ENCODE data around the gene A2M. TPM values are rescaled to one million over a fixed set of nuclear protein-coding genes. Genes with fewer than 3 reads are reported as not detected.

Gene A2M
- polyA plus RNA-seq, 2 of the 4 experiments (the other 2 are of a cell fraction): not detected

- H3K4me1 ChIP-seq: no peaks in the 10 kb centered on the region
- no peak overlapping the region for H3K27ac ChIP-seq
- H3K4me3 ChIP-seq: no peak overlapping the region
- TF ChIP-seq PHF8 (IDR thresholded peaks at IDR 0.05; ENCODE audit: borderline replicate concordance, low read depth) (no peak), USF2 (IDR thresholded peaks at IDR 0.05) (no peak), RNF2 (IDR thresholded peaks at IDR 0.05; ENCODE audit: borderline replicate concordance, low read depth) (no peak), REST (IDR thresholded peaks at IDR 0.05) (no peak), RCOR1 (IDR thresholded peaks at IDR 0.05; ENCODE audit: low read depth, low read length) (no peak), FOSB (CRISPR knock-in tag; IDR thresholded peaks at IDR 0.05) (no peak), CHD4 (IDR thresholded peaks at IDR 0.05; ENCODE audit: borderline replicate concordance) (no peak), CBX2 (IDR thresholded peaks at IDR 0.05; ENCODE audit: borderline replicate concordance, low read depth) (no peak), SMC3 (IDR thresholded peaks at IDR 0.05) (no peak), CBX8 (IDR thresholded peaks at IDR 0.05) (no peak), BHLHE40 (IDR thresholded peaks at IDR 0.05; ENCODE audit: low read depth, low read length) (no peak), FOSL2 (IDR thresholded peaks at IDR 0.05) (no peak), FOSL2 (CRISPR knock-in tag; IDR thresholded peaks at IDR 0.05) (no peak), MAZ (IDR thresholded peaks at IDR 0.05; ENCODE audit: borderline replicate concordance, low read depth, low read length) (no peak), ELK1 (IDR thresholded peaks at IDR 0.05; ENCODE audit: low read depth, low read length) (no peak), ZC3H11A (IDR thresholded peaks at IDR 0.05) (no peak), ATOH8 (CRISPR knock-in tag; IDR thresholded peaks at IDR 0.05; ENCODE audit: low read depth) (no peak), CTCF (IDR thresholded peaks at IDR 0.05) (no peak)
- H3K9me3 ChIP-seq: no peaks in the 10 kb centered on the region
- DNase-seq (ENCODE audit: low read depth in 1 of 2, low spot score in 1 of 2) (no peak), FAIRE-seq (no peak), ATAC-seq (no peak)
- ChIA-PET POLR2A (no interaction called here), CTCF (no interaction called here)
- WGBS (ENCODE audit: missing lambda C conversion rate): 30% methylated on average over 11 of the region's 11 CpGs
- H3K4me2 ChIP-seq: no peak overlapping the region
Observed at GRCh38 chr12:9106610-9107541, 8.8 kb downstream of the A2M start.
